ENCODE measurements around the gene MN1.

The MN1 gene

GRCh38 chr22:27786291-27786932 lies 15.1 kb downstream of the MN1 start:
- DNase-seq (ENCODE audit: low read depth, low spot score): peak; percentile 54

- peak; percentile 60 for DNase-seq (ENCODE audit: low read depth, low spot score)
Observed at GRCh38 chr22:27785831-27786230, 15.7 kb downstream of the MN1 start.

- peak; percentile 59 for DNase-seq (ENCODE audit: low read depth, low spot score)
Observed at GRCh38 chr22:27784120-27784475, 17.5 kb downstream of the MN1 start.

DNA sequence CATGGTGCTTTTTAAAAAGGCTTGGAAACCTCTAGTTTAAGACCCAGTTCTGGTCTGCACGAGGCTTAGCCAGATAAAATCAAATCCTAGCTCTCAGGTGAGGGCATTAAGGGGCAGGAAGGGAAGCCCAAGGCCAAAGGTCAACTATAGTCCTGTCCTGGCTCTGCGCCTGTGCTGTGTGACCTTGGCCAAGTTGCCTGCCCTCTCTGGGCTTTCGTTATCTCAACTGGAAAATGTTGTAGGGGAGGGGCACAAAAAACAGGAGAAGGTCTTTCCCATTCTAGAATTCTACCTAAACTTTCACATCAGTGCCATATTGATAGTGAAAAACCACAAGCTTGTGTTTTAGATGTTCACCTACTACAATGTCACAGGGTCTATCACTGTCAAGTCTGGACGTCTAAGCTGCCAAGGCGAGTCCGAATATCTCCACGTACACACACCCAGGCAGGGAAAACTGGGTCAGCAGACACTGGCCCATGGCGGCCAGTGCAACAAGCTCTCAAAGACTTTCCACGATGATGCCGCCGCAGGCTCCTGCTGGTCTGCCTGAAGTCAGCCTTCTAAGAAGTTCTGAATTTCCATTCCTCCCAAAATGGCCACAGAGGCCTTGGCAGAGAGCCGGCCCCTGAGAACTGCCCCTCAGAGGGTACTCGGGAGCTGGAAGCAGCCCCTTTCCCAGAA lies 18.0 kb downstream of the MN1 start:
- DNase-seq (ENCODE audit: low read depth, low spot score): no peak

- DNase-seq (ENCODE audit: low read depth, low spot score): no peak
Observed at GRCh38 chr22:27782088-27782487, 19.5 kb downstream of the MN1 start.

DNA sequence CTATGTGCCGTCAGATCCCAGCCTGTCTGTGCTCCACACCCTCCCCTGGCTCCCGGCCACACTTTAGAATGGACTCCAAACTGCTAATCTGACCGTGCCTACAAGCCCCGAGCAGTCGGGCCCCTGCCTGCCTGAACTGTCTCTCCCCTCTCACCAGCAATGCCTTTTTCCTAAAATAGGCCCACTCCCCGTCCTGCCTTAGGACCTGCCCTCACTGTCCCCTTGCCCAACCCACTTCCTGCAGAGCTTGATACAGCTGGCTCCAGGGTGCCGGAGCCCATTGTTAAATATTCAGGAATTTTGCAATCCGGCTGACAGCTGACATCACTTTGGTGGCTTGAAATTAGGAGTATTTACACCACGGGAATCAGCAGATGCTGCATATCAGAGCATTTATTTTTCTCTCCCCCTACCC lies 21.4 kb downstream of the MN1 start:
- peak; percentile 74 for DNase-seq (ENCODE audit: low read depth, low spot score)

GRCh38 chr22:27779643-27780042 lies 21.9 kb downstream of the MN1 start:
- DNase-seq (ENCODE audit: low read depth, low spot score): no peak

DNA sequence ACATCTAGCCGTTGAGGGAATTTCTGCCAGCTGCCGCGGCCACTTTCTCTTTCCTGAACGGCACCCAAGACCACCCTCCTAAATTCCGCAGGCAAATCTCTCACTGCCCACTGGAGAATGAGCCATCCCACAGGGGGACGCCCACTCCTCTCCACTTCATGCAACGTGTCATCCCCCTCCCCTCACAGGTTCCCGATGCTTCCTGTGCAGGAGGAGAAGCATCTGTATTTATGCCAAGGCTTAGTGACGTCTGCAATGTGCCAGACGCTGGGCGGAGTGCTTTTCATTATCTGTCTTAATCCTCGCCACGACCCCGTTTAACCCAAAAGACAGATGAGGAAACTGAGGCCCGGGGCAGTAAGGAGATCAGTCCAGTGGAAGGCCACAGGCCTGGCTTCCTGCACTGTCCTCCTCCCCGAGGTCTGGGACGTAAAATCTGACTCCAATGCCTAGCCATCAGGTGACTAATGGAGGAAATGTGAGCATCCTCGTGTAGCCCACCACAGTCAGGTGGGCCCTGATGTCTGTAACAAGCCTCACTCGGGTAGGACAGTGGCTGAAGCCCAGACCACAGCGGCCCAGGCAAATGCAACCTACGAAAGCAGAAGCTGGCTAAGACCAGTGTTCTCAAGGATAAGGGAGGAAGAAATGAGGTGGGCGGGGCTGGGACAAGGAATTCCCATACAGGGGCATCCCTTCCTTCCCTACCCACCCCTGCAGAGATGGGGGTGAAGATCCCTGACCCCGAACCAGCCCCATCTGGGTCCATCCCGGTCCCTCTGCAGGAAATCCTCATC lies 23.1 kb downstream of the MN1 start:
- DNase-seq (ENCODE audit: low read depth, low spot score): peak; percentile 56

DNA sequence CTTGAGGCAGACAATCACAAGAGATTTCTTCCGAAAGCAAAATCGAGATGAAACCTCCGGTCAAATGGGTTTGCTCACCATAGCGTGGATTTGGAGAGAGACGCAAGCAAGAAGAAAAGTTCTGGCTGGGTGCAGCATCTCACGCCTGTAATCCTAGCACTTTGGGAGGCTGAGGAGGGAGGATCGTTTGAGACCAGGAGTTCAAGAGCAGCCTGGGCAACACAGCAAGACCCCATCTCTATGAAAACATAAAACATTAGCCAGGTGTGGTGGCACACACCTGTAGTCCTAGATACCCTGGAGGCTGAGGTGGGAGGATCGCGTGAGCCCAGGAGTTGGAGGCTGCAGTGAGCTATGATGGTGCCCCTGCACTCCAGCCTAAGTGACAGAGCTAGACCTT lies 24.4 kb downstream of the MN1 start:
- DNase-seq (ENCODE audit: low read depth, low spot score): no peak

- DNase-seq (ENCODE audit: low read depth, low spot score): peak; percentile 86
Observed at GRCh38 chr22:27776650-27776958, 25.0 kb downstream of the MN1 start.

GRCh38 chr22:27775758-27776649 lies 25.6 kb downstream of the MN1 start:
- DNase-seq (ENCODE audit: low read depth, low spot score): no peak

DNA sequence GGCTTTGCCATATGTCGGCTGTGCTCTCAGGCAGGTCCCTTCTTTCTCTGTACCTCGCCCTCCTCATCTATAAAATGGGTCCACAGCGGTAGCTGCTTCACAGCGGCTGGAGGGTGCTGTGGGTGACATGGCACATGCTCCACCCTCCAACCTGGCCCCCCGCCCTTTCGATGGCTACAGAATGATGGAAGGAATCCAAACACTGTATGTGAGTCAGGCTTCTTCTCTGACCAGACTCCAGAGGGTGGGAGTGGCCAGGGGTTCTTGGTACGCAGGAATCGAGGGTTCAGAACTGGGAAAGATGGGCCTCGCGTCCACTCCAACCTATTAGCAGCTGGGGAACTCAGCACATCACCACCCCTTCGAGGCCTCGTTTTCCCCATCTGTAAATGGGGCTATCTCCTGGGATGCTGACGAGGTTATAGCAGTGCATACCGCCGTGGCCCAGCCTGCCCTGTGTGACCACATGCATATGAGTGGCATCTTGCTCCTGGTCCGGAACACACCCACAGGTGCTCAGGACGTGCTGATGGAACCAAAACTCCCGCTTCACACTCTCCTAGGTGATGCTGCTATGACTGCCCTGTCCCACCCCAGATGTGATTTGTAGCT lies 26.4 kb downstream of the MN1 start:
- DNase-seq (ENCODE audit: low read depth, low spot score): peak; percentile 88

DNA sequence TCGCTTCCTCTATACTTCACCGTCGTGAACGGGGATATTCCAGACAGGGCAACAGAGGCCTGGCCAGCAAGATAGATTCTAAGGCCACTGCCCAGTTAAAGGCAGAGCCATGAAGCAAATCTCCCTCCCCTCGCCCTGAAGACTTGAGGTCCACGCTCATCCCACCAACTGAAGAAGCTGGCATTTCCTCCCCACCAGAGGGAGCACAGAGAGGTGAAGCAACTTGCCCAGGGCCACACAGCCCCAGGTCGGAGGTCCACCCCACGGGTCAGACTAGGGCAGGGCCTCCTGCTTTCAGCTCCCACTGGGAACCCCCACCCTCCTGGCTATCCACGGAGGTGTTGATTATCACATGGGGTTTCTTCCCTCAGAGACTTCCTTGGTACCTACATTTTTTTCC lies 27.4 kb downstream of the MN1 start:
- no peak for DNase-seq (ENCODE audit: low read depth, low spot score)

GRCh38 chr22:27772984-27773498 lies 28.5 kb downstream of the MN1 start:
- DNase-seq (ENCODE audit: low read depth, low spot score): no peak

GRCh38 chr22:27772081-27772983 lies 29.2 kb downstream of the MN1 start:
- no peak for DNase-seq (ENCODE audit: low read depth, low spot score)

DNA sequence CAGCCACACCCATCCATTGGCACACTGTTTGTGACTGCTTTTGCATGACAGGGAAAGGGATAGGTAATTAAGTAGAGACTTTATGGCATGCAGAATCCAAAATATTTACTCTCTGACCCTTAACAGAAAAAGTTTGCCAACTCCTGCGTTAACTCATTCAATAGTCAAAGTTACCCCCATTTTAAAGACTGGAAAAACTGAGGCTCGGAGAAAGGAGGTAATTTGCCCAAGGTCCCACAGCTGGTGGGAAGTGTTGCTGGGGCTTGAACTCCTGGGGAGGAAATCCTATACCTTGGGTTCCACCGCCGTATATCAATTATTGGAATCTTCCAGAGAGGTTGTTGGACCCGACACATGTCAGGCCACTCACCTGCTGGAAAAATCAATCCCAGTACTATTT lies 29.9 kb downstream of the MN1 start:
- no peak for DNase-seq (ENCODE audit: low read depth, low spot score)

DNA sequence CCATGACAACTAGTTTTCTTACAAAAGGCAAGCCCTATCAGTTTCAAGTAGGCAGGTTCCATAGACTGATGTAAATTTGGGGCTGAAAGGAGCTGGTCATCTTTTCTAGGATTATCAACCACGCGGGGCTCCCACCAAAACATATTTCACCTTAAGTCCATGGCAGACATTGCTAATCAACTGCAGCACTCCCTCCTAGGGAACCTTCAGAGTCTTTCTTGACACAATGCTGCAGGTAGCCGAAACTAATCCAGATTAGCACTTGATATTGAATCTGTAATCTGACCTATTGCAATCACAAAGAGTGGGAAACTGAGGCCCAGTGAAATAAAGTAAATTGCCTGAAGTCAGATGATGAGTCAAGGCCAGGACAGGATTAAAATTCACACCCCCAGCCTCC lies 32.5 kb downstream of the MN1 start:
- no peak for DNase-seq (ENCODE audit: low read depth, low spot score)

DNA sequence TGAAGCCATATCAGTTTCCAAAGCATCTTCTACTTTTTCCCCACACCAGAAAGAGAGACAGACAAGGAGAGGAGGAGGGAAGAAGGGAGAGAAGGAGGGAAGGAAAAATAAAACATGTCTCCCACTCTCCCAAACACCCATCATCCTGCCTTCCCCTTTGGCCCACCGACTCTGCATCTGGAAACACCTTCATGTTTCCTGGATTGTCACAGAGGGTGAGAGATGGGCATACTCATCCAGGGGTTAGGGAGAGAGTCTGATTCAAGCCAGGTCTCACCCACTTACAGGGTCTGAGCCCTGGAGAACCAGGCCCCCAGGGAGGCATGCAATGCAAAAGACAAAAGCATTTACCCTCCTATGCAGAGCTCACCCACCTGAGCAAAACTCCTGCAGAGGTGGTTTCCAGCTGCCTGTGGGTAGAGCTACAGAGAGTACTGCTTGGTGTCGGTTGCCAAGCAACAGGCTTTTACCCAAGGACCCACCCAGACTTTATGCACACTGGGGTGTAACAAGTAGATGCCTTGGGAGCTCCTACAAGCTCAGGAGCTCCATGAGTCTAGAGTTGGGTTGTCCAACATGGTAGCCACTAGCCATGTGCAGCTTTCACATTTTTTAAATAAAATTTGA lies 33.4 kb downstream of the MN1 start:
- no peak for DNase-seq (ENCODE audit: low read depth, low spot score)

DNA sequence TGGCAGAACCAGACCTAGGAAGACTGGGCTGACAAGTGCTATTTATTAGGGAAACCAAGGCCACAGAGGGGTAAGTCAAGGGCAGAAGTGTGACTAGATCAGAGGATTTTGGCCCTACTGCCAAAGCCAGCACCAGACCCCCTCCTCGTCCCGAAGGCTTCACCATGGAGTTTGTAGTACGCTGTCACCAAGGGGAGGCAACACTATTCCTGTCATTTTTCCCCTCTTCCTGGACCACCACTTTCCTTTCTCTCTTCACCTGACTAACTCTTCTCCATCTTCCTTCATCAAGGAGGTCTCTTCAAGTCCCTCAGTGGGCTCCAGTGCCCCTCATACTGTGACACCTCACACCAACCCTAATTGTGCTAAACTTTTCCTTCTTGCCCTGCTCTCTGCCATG lies 34.9 kb downstream of the MN1 start:
- no peak for DNase-seq (ENCODE audit: low read depth, low spot score)

All from astrocyte of the hippocampus (primary cell).